Upper lobe of left lung (tissue), 4 donors: ENCODE measurements around the gene FLNC.

ENCODE experiments used
- EP300 ChIP-seq, 4 donors: sonication (generic); formaldehyde crosslinking; IDR thresholded peaks; one replicate each; pipeline ENCODE4 v1.5.1; 2017; ENCODE audit warnings: antibody characterized with exemption in 4 of 4, control low read depth in 2 of 4
- POLR2A ChIP-seq, 4 donors: fragments of 450-650 bp; IDR thresholded peaks; one replicate each; pipeline ENCODE4 v1.5.1; 2016 to 2017; ENCODE audit warnings: antibody characterized with exemption in 4 of 4, mild to moderate bottlenecking in 2 of 4
- POLR2AphosphoS5 ChIP-seq, 2 donors: sonication (generic); formaldehyde crosslinking; IDR thresholded peaks; one replicate each; pipeline ENCODE4 v1.5.1; 2017; ENCODE audit warnings: antibody characterized with exemption in 2 of 2
- TF ChIP-seq, protein P1 (sequence below), 6 experiments: fragments of 450-650 bp in 4 of 6; fragments of 200-600 bp in 2 of 6; sonication (generic) in 2 of 6; IDR thresholded peaks; one replicate each; pipeline ENCODE4 v1.5.1; 2016 to 2019; ENCODE audit warnings: antibody characterized with exemption in 6 of 6

DNA sequence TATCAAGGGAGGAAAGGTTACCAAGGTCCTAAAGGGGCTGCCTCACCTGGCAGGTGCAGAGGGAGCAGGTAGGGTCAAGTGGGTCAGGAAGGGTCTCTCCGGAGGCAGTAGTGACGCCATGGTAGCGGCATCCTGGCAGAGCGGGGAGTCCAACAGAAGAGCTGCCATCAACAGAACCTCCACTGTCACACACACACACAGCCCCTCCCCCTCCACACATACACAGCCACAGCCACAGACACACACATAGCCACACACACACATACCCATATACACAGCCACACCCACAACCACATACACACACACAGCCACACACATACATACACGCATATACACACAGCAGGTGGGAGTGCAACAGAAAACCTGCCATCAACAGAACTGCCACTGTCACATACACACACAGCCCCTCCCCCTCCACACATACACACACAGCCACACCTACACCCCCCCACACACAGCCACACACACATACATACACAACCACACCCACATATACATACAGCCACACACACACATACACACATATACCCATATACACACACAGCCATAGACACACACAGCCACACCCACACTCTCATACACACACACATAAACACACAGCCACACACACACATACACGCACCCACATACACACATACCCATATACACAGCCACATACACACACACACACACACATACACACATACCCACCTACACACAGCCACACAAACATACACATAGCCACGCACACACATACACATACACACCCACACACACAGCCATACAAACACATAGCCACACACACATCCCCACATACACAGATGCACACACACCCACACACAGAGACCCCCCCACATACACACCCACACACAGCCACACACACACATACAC, 57.2 kb downstream of the FLNC start:
- TF ChIP-seq, protein P1, sequence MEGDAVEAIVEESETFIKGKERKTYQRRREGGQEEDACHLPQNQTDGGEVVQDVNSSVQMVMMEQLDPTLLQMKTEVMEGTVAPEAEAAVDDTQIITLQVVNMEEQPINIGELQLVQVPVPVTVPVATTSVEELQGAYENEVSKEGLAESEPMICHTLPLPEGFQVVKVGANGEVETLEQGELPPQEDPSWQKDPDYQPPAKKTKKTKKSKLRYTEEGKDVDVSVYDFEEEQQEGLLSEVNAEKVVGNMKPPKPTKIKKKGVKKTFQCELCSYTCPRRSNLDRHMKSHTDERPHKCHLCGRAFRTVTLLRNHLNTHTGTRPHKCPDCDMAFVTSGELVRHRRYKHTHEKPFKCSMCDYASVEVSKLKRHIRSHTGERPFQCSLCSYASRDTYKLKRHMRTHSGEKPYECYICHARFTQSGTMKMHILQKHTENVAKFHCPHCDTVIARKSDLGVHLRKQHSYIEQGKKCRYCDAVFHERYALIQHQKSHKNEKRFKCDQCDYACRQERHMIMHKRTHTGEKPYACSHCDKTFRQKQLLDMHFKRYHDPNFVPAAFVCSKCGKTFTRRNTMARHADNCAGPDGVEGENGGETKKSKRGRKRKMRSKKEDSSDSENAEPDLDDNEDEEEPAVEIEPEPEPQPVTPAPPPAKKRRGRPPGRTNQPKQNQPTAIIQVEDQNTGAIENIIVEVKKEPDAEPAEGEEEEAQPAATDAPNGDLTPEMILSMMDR (IDR thresholded peaks at IDR 0.05), result no peak
- TF ChIP-seq POLR2A (IDR thresholded peaks at IDR 0.05) (no peak), POLR2AphosphoS5 (IDR thresholded peaks at IDR 0.05) (no peak), EP300 (IDR thresholded peaks at IDR 0.05) (no peak)
